Measurements from ENCODE around the gene SHQ1.

- no peak for TF ChIP-seq CTCF (IDR thresholded peaks at IDR 0.05; ENCODE audit: low read length)
- TF ChIP-seq EZH2 (IDR thresholded peaks at IDR 0.05; ENCODE audit: borderline replicate concordance, low read length) = no peak
These were observed 129.1 kb downstream of the SHQ1 start for GRCh38 chr3:72719137-72719536.
